HCT116 (cell line): ENCODE data around the gene RCL1. TPM values are rescaled to one million over a fixed set of nuclear protein-coding genes. Genes with fewer than 3 reads are reported as not detected.

Experiments used
- ATAC-seq: fragments of 200-7000 bp; cut with Tn5 transposase; 2 replicates; pipeline ENCODE4 v1.9.1; 2020; ENCODE audit warnings: mild to moderate bottlenecking, moderate library complexity
- BruUV-seq: library from RNA; stranded (reverse); fragments of 400-500 nt; replicated peaks from 2 replicates; lab custom pipeline; 2021; lab: Mats Ljungman, UMichigan
- CTCF ChIA-PET: fragments of 300-600 bp; sonication (Branson Sonifier 250); formaldehyde crosslinking; loops from one replicate; lab custom pipeline; 2021; ENCODE audit warnings: antibody characterized with exemption; lab: Charles Lee
- POLR2A ChIA-PET: fragments of 300-600, 350-600 bp; sonication (Branson Sonifier 250); formaldehyde crosslinking; loops from one replicate; lab custom pipeline; 2021; ENCODE audit warnings: antibody characterized with exemption; lab: Charles Lee
- RAD21 ChIA-PET, 2 experiments: fragments of 300-600 bp; sonication (Branson Sonifier 250); formaldehyde crosslinking; loops; one replicate each; lab custom pipeline; 2023; ENCODE audit warnings: low total read pairs in 2 of 2; ENCODE audit not compliant: uncharacterized antibody in 2 of 2, unreplicated experiment in 2 of 2, low non-redundant PET in 1 of 2; lab: Charles Lee
- DNase-seq: peaks from one replicate; pipeline ENCODE4 v3.0.0-alpha.2; 2010; ENCODE audit warnings: low read depth, low spot score
- H2AFZ ChIP-seq: fragments of 200-600 bp; shearing (Covaris generic), sonication (generic); 2 replicates; pipeline ENCODE4 v1.6.1; 2017; ENCODE audit warnings: low read depth, mixed run types, mixed read lengths, antibody characterized with exemption, low read length; ENCODE audit not compliant: poor library complexity, severe bottlenecking
- H3K27ac ChIP-seq: 2 replicates; pipeline ENCODE4 v1.5.1; 2012; ENCODE audit warnings: low read depth, low read length
- H3K27me3 ChIP-seq: fragments of 200-600 bp; sonication (generic); 2 replicates; pipeline ENCODE4 v1.6.1; 2016; ENCODE audit warnings: mixed run types, low read length, mixed read lengths; ENCODE audit not compliant: insufficient read depth
- H3K36me3 ChIP-seq, 2 experiments: fragments of 200-500 bp in 1 of 2; fragments of 200-600 bp in 1 of 2; sonication (Bioruptor generic) in 1 of 2; sonication (generic) in 1 of 2; 2 replicates each; pipeline versions ENCODE4 v1.5.1 to v1.6.1; 2014 to 2016; ENCODE audit warnings: low read length in 2 of 2, inconsistent platforms in 1 of 2, mixed read lengths in 1 of 2, mixed run types in 1 of 2; ENCODE audit not compliant: insufficient read depth in 2 of 2, control insufficient read depth in 1 of 2
- H3K4me1 ChIP-seq, 2 experiments: fragments of 200-600 bp in 1 of 2; sonication (generic) in 1 of 2; 2 replicates each; pipeline versions ENCODE4 v1.5.1 to v1.6.1; 2012 to 2017; ENCODE audit warnings: low read length in 2 of 2, inconsistent platforms in 1 of 2, mild to moderate bottlenecking in 1 of 2, mixed read lengths in 1 of 2, mixed run types in 1 of 2, moderate library complexity in 1 of 2; ENCODE audit not compliant: insufficient read depth in 2 of 2, control insufficient read depth in 1 of 2
- H3K4me2 ChIP-seq: fragments of 200-600 bp; sonication (generic); 2 replicates; pipeline ENCODE4 v1.6.1; 2017; ENCODE audit warnings: mixed run types, low read length, mixed read lengths
- H3K4me3 ChIP-seq, 2 experiments: fragments of 200-600 bp in 1 of 2; sonication (generic) in 1 of 2; replicated peaks in 1 of 2; 2 replicates each; pipeline ENCODE4 v1.5.1; 2011 to 2016; ENCODE audit warnings: low read length in 2 of 2, control low read depth in 1 of 2, low read depth in 1 of 2, mild to moderate bottlenecking in 1 of 2, mixed read lengths in 1 of 2, mixed run types in 1 of 2
- H3K79me2 ChIP-seq: fragments of 200-600 bp; sonication (generic); 2 replicates; pipeline ENCODE4 v1.6.1; 2017; ENCODE audit warnings: mild to moderate bottlenecking, mixed run types, low read length, moderate library complexity, mixed read lengths; ENCODE audit not compliant: insufficient read depth
- H3K9ac ChIP-seq: fragments of 200-600 bp; sonication (generic); 2 replicates; pipeline ENCODE4 v1.6.1; 2016; ENCODE audit warnings: low read length, mixed read lengths
- H3K9me2 ChIP-seq: fragments of 200-600 bp; sonication (generic), shearing (Covaris generic); 2 replicates; pipeline ENCODE4 v1.6.1; 2017; ENCODE audit warnings: mixed run types, mild to moderate bottlenecking, moderate library complexity; ENCODE audit not compliant: insufficient read depth
- H3K9me3 ChIP-seq, 2 experiments: fragments of 200-500 bp in 1 of 2; fragments of 200-600 bp in 1 of 2; sonication (Bioruptor generic) in 1 of 2; sonication (generic) in 1 of 2; 2 replicates each; pipeline ENCODE4 v1.6.1; 2014 to 2017; ENCODE audit warnings: low read length in 2 of 2, mixed read lengths in 2 of 2, inconsistent platforms in 1 of 2, low read depth in 1 of 2, mild to moderate bottlenecking in 1 of 2, mixed run types in 1 of 2, moderate library complexity in 1 of 2; ENCODE audit not compliant: control insufficient read depth in 1 of 2, insufficient read depth in 1 of 2
- H4K20me1 ChIP-seq: fragments of 200-600 bp; sonication (generic), shearing (Covaris generic); 2 replicates; pipeline ENCODE4 v1.6.1; 2017; ENCODE audit warnings: mixed run types, mild to moderate bottlenecking, moderate library complexity; ENCODE audit not compliant: insufficient read depth
- ATF3 ChIP-seq: IDR thresholded peaks from 2 replicates; pipeline ENCODE4 v1.6.1; 2012
- CBX3 ChIP-seq: IDR thresholded peaks from 2 replicates; pipeline ENCODE4 v1.6.1; 2012; ENCODE audit warnings: low read depth
- CTCF ChIP-seq, 3 experiments: fragments of 200-600 bp in 1 of 3; sonication (generic) in 1 of 3; IDR thresholded peaks in 2 of 3; conservative IDR thresholded peaks in 1 of 3; 2 replicates each; pipeline ENCODE4 v1.5.1; 2012 to 2017; ENCODE audit warnings: low read depth in 2 of 3, low read length in 2 of 3, antibody characterized with exemption in 1 of 3, borderline replicate concordance in 1 of 3, control low read depth in 1 of 3, mild to moderate bottlenecking in 1 of 3, mixed read lengths in 1 of 3, mixed run types in 1 of 3, moderate library complexity in 1 of 3; ENCODE audit not compliant: insufficient read depth in 1 of 3
- EZH2 ChIP-seq: fragments of 200-600 bp; sonication (generic); IDR thresholded peaks from 2 replicates; pipeline ENCODE4 v1.6.1; 2017; ENCODE audit warnings: antibody characterized with exemption, mixed run types
- JUND ChIP-seq: IDR thresholded peaks from 2 replicates; pipeline ENCODE4 v1.6.1; 2012
- POLR2AphosphoS5 ChIP-seq: IDR thresholded peaks from 2 replicates; pipeline ENCODE4 v1.6.1; 2011; ENCODE audit warnings: mild to moderate bottlenecking, low read depth, low read length, moderate library complexity
- RAD21 ChIP-seq: IDR thresholded peaks from 2 replicates; pipeline ENCODE4 v1.6.1; 2012; ENCODE audit warnings: low read depth, mild to moderate bottlenecking
- REST ChIP-seq: IDR thresholded peaks from 2 replicates; pipeline ENCODE4 v1.6.1; 2012; ENCODE audit warnings: low read depth
- ZNF274 ChIP-seq: fragments of 200-500 bp; sonication (Bioruptor generic); IDR thresholded peaks from 2 replicates; pipeline ENCODE4 v1.6.1; 2014; ENCODE audit warnings: mild to moderate bottlenecking, low read depth, low read length, inconsistent platforms
- intact Hi-C: fragments of 100-400 bp; cut with micrococcal nuclease; formaldehyde crosslinking; loops from 2 replicates; pipeline ENCODE4 v1.10.0; 2022
- total RNA-seq: library from RNA; stranded (reverse); gene quantifications from one replicate; pipeline ENCODE4 v1.2.1, GENCODE V29; 2021; ENCODE audit not compliant: unreplicated experiment

RCL1 gene
- total RNA-seq, 1 experiment from 2014 or later: 29.9 TPM

- BruUV-seq: no TSS peak
- H3K9ac ChIP-seq: no peak overlapping the region
- no peak overlapping the region for H3K4me3 ChIP-seq
- DNase-seq: no peak
- no peak for TF ChIP-seq REST
- no peak for TF ChIP-seq EZH2
- no peak for TF ChIP-seq ZNF274
- no peak for TF ChIP-seq POLR2AphosphoS5
- TF ChIP-seq CTCF (IDR thresholded peaks at IDR 0.05 in 2 of 3, conservative IDR thresholded peaks at IDR 0.05 in 1 of 3; ENCODE audit: borderline replicate concordance in 1 of 3, insufficient read depth in 1 of 3, low read depth in 2 of 3, low read length in 2 of 3): no peak
- TF ChIP-seq RAD21: no peak
- TF ChIP-seq ATF3: no peak
- TF ChIP-seq CBX3: no peak
- no peak for TF ChIP-seq JUND
- TF ChIP-seq, all 23 proteins: peak for 0
- CTCF ChIA-PET: no interaction called here
- H3K27ac ChIP-seq: no peak overlapping the region
- H3K79me2 ChIP-seq: no peaks in the 10 kb centered on the region
- H3K36me3 ChIP-seq: no peaks in the 10 kb centered on the region
- no peaks in the 10 kb centered on the region for H3K9me3 ChIP-seq
- H3K27me3 ChIP-seq: no peaks in the 10 kb centered on the region
- no peaks in the 10 kb centered on the region for H4K20me1 ChIP-seq
- H3K9me2 ChIP-seq: no peaks in the 10 kb centered on the region
- POLR2A ChIA-PET: no interaction called here
- intact Hi-C loops: no loop called here
- H2AFZ ChIP-seq: no peak overlapping the region
- ATAC-seq: no peak
- peaks cover 0 to 14% of the 10 kb centered on the region in 2 experiments; a peak in 3 of 4 replicates for H3K4me1 ChIP-seq
- RAD21 ChIA-PET: no interaction called here
- H3K4me2 ChIP-seq: no peak overlapping the region
These were observed 21.0 kb upstream of the RCL1 start for GRCh38 chr9:4771788-4772187.
